ENCODE results near the gene GINM1.

GINM1 gene

GRCh38 chr6:149565527-149566409 lies at the start of gene GINM1:
TSS of gene GINM1 (plus strand) at chr6:149566375. CDS start at chr6:149566415, 40 bp downstream.
- DNase-seq = peak; percentile 96

- no peak for DNase-seq
Observed at GRCh38 chr6:149529650-149530049, 36.5 kb upstream of the GINM1 start.

GRCh38 chr6:149534742-149535141 lies 31.4 kb upstream of the GINM1 start:
- DNase-seq = no peak

GRCh38 chr6:149541139-149541538 lies 25.0 kb upstream of the GINM1 start:
- no peak for DNase-seq

- no peak for DNase-seq
Observed at GRCh38 chr6:149544646-149545257, 21.4 kb upstream of the GINM1 start.

- peak; percentile 39 for DNase-seq
Observed at GRCh38 chr6:149545258-149545753, 20.9 kb upstream of the GINM1 start.

- peak; percentile 96 for DNase-seq
Observed at GRCh38 chr6:149545754-149546471, 20.3 kb upstream of the GINM1 start, which contains the start of gene PPIL4. TSS of gene PPIL4 (minus strand) at chr6:149546043. CDS start at chr6:149546005, 38 bp downstream.

GRCh38 chr6:149551920-149552319 lies 14.3 kb upstream of the GINM1 start:
- DNase-seq = no peak

- DNase-seq = no peak
Observed at GRCh38 chr6:149558029-149558428, 8.1 kb upstream of the GINM1 start.

GRCh38 chr6:149559389-149559788 lies 6.8 kb upstream of the GINM1 start:
- no peak for DNase-seq

GRCh38 chr6:149560736-149561135 lies 5.4 kb upstream of the GINM1 start:
- peak; percentile 59 for DNase-seq

- DNase-seq = no peak
Observed at GRCh38 chr6:149563203-149563927, 2.8 kb upstream of the GINM1 start.

GRCh38 chr6:149563928-149564325 lies 2.2 kb upstream of the GINM1 start:
- peak; percentile 7 for DNase-seq

- DNase-seq = peak; percentile 68
Observed at GRCh38 chr6:149566410-149567193, 427 bp downstream of the GINM1 start.

GRCh38 chr6:149567194-149567586 lies 1.0 kb downstream of the GINM1 start:
- DNase-seq = no peak

- DNase-seq = no peak
Observed at GRCh38 chr6:149567945-149568585, 1.9 kb downstream of the GINM1 start.

GRCh38 chr6:149580880-149581279 lies 14.7 kb downstream of the GINM1 start:
- no peak for DNase-seq

- no peak for DNase-seq
Observed at GRCh38 chr6:149581349-149581748, 15.2 kb downstream of the GINM1 start.

GRCh38 chr6:149586149-149586548 lies 20.0 kb downstream of the GINM1 start:
- peak; percentile 67 for DNase-seq

GRCh38 chr6:149592983-149593382 lies 26.8 kb downstream of the GINM1 start:
- no peak for DNase-seq

GRCh38 chr6:149593408-149593807 lies 27.2 kb downstream of the GINM1 start:
- DNase-seq = no peak

All from NCI-H82 (cell line).